Stimulated activated CD8-positive, alpha-beta memory T cell treated with anti-CD3 and anti-CD28 coated beads, Interleukin-15, amount 100 ng/mL, for 48 hours (primary cell): ENCODE data around the gene KRTAP10-6.
"Not testable (repeated sequence)": the region's sequence is repeated elsewhere in the genome, so short reads cannot be mapped to it uniquely, and the experiment has no call there.

Experiments used
- DNase-seq, 2 donors: peaks; one replicate each; pipeline ENCODE4 v3.0.0-alpha.2; 2020; ENCODE audit warnings: low read depth in 2 of 2

Gene KRTAP10-6

DNA sequence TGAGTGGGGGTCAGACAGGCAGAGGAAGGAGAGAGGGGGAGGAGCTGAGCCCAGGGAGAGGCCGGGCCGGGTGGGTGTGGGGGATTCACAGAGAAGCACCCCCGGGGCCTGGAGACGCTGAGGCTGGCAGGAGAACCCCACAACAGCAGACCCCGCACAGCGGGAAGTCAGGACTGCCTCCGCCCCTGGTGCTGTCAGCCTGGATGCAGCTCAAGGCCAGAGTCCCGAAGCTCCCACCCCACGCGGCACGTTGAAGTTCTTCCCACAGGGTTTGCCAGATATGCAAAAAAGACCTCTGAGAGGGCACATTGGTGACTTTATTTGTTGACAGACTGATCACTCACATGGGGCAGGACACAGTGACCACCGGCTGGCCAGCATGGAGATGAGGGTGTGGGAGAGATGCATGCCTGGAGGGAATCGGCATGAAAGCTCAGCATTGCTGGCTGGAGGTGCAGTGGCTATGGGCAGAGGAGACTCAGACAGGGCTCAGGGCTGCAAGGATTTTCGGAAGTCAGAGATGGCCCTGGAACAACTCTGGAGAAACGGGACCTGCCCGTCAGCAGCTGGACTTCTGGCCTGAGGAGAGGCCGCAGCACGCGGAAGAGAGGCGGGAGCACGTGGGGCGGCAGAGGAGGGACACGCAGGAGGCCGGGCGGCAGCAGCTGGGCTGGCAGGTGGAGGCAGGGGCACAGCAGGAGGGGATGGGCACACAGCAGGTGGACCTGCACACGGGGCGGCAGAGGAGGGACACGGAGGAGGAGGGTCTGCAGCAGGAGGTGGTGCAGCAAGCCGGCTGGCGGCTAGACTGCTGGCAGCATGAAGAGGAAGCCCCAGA lies 34.6 kb downstream of the KRTAP10-6 start:
- no peak for DNase-seq

DNA sequence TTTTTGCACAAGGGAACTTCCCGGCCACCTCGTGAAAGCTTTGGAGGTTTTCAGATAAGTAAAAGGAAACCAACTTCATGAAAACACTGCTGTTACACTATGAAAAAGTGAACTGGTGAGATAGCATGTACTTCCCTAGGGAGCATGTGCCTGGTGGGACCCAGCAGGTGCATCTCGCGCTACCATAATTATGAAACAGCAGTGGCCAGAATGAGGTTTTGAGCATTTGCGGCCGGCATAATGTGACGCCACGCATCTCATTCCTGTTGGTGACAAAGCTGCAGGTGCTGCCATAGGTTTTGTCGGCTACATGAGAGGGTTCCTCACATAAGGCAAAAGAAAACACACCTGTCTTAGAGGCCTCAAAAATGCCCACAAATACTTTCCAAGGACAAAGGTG lies 35.4 kb downstream of the KRTAP10-6 start:
- DNase-seq = no peak

GRCh38 chr21:44555200-44555875 lies 37.0 kb downstream of the KRTAP10-6 start:
- no peak for DNase-seq

DNA sequence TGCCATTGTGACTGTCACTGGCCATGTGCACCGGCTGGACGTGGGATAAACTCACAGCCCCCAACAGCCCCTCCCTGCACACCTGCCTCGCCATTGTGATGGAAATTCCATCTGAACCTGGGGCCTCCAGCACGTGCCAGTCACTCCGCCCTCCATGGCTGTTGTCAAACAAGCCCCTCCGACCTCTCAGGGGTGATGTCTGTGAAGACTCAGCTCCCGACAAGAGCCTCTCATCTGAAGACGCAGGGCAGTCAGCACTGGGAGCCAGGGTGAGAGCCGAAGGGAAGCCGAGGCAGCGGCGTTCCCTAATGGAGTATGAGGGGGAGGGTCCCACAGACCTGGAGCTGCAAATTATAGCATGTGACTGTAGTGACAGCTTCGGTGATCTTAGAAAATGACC lies 39.6 kb downstream of the KRTAP10-6 start:
- DNase-seq = no peak

DNA sequence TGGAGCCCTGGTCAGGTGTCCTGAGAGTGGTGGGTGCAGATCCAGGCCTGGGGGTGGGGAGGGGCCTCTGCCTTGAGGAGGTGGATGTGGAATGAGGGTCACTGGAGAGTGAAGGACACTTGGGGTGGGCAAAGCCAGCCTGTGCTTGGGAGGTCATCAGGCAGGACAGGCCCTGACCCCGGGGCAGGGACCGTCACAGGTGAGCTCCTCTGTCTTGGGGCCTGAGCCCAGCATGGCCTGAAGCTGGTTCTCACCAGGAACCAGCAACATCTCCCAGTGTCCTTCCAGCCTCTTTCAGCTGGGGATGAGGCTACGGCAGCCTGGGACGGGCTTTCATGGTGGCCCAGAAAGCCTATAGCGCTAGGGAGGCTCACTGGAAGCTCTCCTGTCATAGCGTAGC lies 40.2 kb downstream of the KRTAP10-6 start:
- no peak for DNase-seq

DNA sequence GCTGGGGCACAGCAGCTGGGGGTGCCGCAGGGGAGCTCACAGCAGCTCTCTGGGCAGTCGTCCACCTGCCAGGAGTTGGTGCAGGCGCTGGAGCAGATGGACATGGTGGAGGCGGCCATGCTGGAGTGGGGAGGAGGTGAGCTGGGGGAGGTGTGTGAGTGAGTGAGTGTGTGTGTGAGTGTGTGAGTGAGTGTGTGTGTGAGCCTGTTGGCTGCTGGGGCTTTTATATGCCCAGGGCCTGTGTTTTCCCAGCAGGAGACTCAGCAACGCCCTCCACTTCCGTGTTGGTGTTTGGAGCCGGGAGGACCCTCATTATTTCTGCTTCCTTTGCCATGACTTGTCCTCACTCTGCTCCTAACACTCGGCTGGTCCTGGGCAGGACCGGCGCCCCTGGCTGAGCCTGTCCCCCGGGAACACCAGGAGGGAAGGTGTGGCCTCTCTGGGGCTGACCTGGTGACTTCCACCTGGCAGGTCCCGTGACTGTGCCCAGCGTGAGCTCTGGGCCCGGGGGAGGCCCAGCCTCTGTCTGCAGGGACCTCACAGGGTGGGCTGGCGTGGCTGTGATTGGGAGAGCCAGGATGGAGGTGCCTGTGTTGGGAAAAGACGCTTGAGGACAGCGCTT lies 40.9 kb downstream of the KRTAP10-6 start, which contains the start of gene KRTAP10-2:
TSS of gene KRTAP10-2 (minus strand) at position 166 of the 622 bp plus-strand sequence. CDS start at position 119, 47 bp downstream.
- DNase-seq = no peak

DNA sequence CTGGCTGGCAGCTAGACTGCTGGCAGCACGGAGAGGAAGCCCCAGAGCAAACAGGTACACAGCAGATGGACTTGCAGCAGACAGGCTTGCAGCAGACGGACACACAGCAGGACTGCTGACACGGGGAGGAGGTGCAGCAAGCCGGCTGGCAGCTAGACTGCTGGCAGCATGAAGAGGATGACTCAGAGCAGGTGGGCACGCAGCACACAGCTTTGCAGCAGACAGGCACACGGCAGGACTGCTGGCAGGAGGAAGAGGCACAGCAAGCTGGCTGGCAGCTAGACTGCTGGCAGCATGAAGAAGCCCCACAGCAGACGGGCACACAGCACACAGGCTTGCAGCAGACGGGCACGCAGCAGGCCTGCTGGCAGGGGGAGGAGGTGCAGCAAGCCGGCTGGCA lies 41.5 kb downstream of the KRTAP10-6 start:
- no peak for DNase-seq

- DNase-seq = not testable (repeated sequence)
Measured at GRCh38 chr21:44550285-44550684, 42.0 kb downstream of the KRTAP10-6 start.

DNA sequence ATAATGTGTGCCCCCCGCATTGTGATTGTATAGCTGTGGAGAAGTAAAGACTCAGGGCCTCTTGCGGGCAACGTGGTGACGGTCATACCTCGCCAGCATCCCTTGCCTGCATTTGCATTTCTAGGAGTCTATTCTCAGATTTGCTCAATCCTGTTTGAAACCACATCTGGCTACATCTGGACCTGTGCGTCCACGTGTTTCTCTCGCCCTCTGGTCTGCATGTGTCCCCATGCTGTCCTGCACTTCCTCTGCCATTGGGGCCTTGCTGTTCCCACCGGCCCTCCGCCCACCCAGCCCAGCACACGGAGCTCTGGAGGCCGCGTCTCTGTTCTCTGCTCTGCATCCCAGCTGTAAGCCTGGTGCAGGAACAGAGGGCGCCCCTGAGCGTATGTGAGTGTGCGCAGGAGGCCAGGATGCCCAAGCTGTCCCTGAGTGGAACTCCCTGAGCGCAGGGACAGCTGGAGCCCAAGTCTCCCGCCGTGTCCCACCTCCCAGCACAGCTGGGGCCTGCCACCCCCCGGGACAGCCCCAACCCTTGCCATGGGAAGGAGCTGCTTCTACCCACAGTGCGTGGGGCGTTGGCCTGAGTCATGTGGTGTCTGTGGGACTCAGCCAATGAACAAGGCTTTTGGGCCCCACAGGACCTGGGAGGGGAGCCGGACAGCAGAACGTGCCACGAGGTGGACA lies 42.6 kb downstream of the KRTAP10-6 start:
- no peak for DNase-seq

GRCh38 chr21:44548922-44549321 lies 43.4 kb downstream of the KRTAP10-6 start:
- no peak for DNase-seq

DNA sequence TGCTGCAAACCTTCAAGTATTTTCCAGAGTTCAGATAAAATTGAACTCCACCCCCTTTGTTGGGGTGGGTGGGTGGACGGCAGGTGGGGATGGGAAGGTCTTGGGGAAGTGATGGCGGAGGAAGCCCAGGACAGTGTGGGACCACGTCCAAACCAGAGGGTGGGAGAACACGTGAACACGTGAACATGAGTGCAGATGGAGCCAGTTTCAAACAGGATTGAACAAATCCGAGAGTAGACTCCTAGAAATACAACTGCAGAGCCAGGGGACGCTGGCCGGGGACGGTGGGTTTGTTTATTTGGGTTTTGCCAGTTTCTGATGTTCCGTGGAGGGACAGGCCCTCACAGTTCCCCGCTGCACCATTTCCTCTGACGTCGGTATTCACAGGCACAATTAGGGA lies 43.9 kb downstream of the KRTAP10-6 start:
- DNase-seq = no peak

DNA sequence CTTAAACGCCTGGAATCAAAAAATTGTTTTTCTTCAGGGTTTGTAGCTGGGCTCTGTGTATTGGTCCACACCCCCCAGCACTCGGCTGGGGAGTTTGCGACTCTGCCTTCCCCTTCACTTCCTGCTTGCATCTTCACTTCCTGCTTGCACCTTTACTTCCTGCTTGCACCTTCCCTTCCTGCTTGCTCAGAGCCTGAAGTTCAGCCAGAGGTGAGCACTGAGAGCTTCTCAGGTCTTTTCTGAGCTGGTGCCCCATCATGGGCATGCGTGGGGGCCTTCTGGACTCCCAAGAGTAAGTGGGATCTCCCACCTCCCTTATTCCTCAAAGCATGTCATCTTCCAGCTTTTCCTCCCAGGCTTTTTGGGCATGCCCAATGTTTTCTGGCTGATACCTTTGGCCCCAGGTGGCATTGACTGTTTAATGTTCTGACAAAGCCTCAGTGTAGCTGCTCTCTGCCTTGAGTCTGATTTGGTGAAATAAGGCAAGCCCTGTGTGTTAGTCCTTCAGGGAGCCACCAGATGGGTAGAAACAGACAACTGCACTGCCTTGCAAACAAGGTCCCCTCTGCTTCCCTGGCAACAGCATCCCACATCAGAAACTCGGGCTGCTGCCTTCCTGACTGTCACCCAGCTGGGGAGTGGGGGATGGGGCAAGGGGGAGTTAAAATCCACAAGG lies 44.5 kb downstream of the KRTAP10-6 start:
- DNase-seq = no peak

- no peak for DNase-seq
Measured at GRCh38 chr21:44544566-44544965, 47.7 kb downstream of the KRTAP10-6 start.

GRCh38 chr21:44542716-44543115 lies 49.6 kb downstream of the KRTAP10-6 start:
- no peak for DNase-seq
